ENCODE data around the gene ACSF2.

ACSF2 gene

GRCh38 chr17:50445730-50446325 lies 19.8 kb downstream of the ACSF2 start:
- no peak for TF ChIP-seq GABPA (IDR thresholded peaks at IDR 0.05; ENCODE audit: low read depth)
- TF ChIP-seq CTCF (IDR thresholded peaks at IDR 0.05; ENCODE audit: insufficient read depth, low read length), result no peak
- TF ChIP-seq REST (IDR thresholded peaks at IDR 0.05; ENCODE audit: insufficient replicate concordance, low read depth), result no peak
- no peak for TF ChIP-seq POLR2AphosphoS5 (IDR thresholded peaks at IDR 0.05; ENCODE audit: low read depth)
- Histone ChIP-seq H3K27ac (replicated peaks) (no peak overlapping the region), H3K4me3 (replicated peaks; ENCODE audit: insufficient read depth, low read length) (no peak overlapping the region), H3K27me3 (ENCODE audit: insufficient read depth, poor library complexity, severe bottlenecking) (no peaks in the 10 kb centered on the region)
- DNase-seq (ENCODE audit: low read depth in 1 of 2, low spot score in 1 of 2), result no peak

- Histone ChIP-seq H3K27ac (replicated peaks) (no peak overlapping the region), H3K27me3 (ENCODE audit: insufficient read depth, poor library complexity, severe bottlenecking) (no peaks in the 10 kb centered on the region), H3K4me3 (replicated peaks; ENCODE audit: insufficient read depth, low read length) (no peak overlapping the region)
- DNase-seq (ENCODE audit: low read depth in 1 of 2, low spot score in 1 of 2), result no peak
- TF ChIP-seq GABPA (IDR thresholded peaks at IDR 0.05; ENCODE audit: low read depth) (no peak), REST (IDR thresholded peaks at IDR 0.05; ENCODE audit: insufficient replicate concordance, low read depth) (no peak), POLR2AphosphoS5 (IDR thresholded peaks at IDR 0.05; ENCODE audit: low read depth) (no peak), SPI1 (IDR thresholded peaks at IDR 0.05; ENCODE audit: borderline replicate concordance, low read depth) (no peak), CTCF (IDR thresholded peaks at IDR 0.05; ENCODE audit: insufficient read depth, low read length) (no peak)
Observed at GRCh38 chr17:50447870-50448595, 22.0 kb downstream of the ACSF2 start.

GRCh38 chr17:50448643-50449042 lies 22.6 kb downstream of the ACSF2 start:
- Histone ChIP-seq H3K4me3 (replicated peaks; ENCODE audit: insufficient read depth, low read length) (no peak overlapping the region), H3K27me3 (ENCODE audit: insufficient read depth, poor library complexity, severe bottlenecking) (no peaks in the 10 kb centered on the region), H3K27ac (replicated peaks) (no peak overlapping the region)
- TF ChIP-seq SPI1 (IDR thresholded peaks at IDR 0.05; ENCODE audit: borderline replicate concordance, low read depth) (no peak), GABPA (IDR thresholded peaks at IDR 0.05; ENCODE audit: low read depth) (no peak), REST (IDR thresholded peaks at IDR 0.05; ENCODE audit: insufficient replicate concordance, low read depth) (no peak), POLR2AphosphoS5 (IDR thresholded peaks at IDR 0.05; ENCODE audit: low read depth) (no peak), CTCF (IDR thresholded peaks at IDR 0.05; ENCODE audit: insufficient read depth, low read length) (no peak)
- DNase-seq (ENCODE audit: low read depth in 1 of 2, low spot score in 1 of 2), result no peak
